Thoracic aorta (tissue), 2 donors: Measurements from ENCODE around the gene CROCC. TPM values are rescaled to one million over a fixed set of nuclear protein-coding genes. Genes with fewer than 3 reads are reported as not detected.

ENCODE experiments used
- ATAC-seq: fragments of 150-250 bp; one replicate; pipeline ENCODE4 v1.8.0; 2017; ENCODE audit warnings: low read depth; ENCODE audit not compliant: insufficient number of reproducible peaks, low FRiP score
- DNase-seq: peaks from one replicate; pipeline ENCODE4 v3.0.0-alpha.2; 2020; ENCODE audit warnings: low spot score
- H3K27ac ChIP-seq, 2 donors: fragments of 200-600 bp; sonication (generic); 1 replicate in 1 of 2; 2 replicates in 1 of 2; pipeline ENCODE4 v1.5.1; 2016; ENCODE audit warnings: mild to moderate bottlenecking in 2 of 2, moderate library complexity in 2 of 2
- H3K27me3 ChIP-seq: fragments of 200-600 bp; sonication (generic); replicated peaks from 2 replicates; pipeline ENCODE4 v1.6.0; 2016; ENCODE audit warnings: mild to moderate bottlenecking; ENCODE audit not compliant: insufficient read depth
- H3K36me3 ChIP-seq: fragments of 200-600 bp; sonication (generic); one replicate; pipeline ENCODE4 v1.5.1; 2016
- H3K4me1 ChIP-seq, 2 donors: fragments of 200-600 bp; sonication (generic); 1 replicate in 1 of 2; 2 replicates in 1 of 2; pipeline versions ENCODE4 v1.5.1 to v1.6.0; 2016; ENCODE audit warnings: low read depth in 2 of 2, mild to moderate bottlenecking in 1 of 2; ENCODE audit not compliant: control insufficient read depth in 1 of 2
- H3K4me3 ChIP-seq: fragments of 200-600 bp; sonication (generic); 2 replicates; pipeline ENCODE4 v1.5.1; 2016; ENCODE audit warnings: mild to moderate bottlenecking
- H3K9me3 ChIP-seq: fragments of 200-600 bp; sonication (generic); 2 replicates; pipeline ENCODE4 v1.5.1; 2016
- total RNA-seq, 2 donors: library from RNA; depleted of rRNA; stranded (reverse); fragments of >200 nt; gene quantifications; one replicate each; pipeline versions ENCODE4 v1.1.0 to v1.2.3, GENCODE V29; 2016
- TF ChIP-seq, protein P1 (sequence below): fragments of 200-600 bp; sonication (generic); IDR thresholded peaks from one replicate; pipeline ENCODE4 v1.5.1; 2019; ENCODE audit warnings: antibody characterized with exemption

Gene CROCC
- total RNA-seq, 2 donors from 2014 or later, result 49.7 to 56.2 TPM

DNA sequence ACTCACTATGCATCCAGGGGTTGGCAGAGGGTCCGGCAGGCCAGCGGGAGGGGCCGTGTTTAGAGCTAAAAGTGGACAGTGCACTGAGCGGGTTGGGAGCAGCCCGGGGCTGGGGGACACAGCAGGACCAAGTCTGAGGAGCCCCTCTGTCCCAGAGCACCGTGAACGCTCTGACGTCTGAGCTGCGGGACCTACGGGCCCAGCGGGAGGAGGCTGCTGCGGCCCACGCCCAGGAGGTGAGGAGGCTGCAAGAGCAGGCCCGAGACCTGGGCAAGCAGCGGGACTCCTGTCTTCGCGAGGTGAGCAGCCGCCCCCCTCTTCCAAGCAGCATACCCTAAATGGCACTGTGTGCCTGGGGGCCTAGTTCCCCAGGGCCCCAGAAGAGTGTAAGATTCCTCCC is 32.8 kb downstream of the CROCC start:
- Histone ChIP-seq H3K27me3 (no peaks in the 10 kb centered on the region), H3K27ac (no peak overlapping the region), H3K36me3 (peaks cover 15% of the 10 kb centered on the region), H3K4me1 (no peaks in the 10 kb centered on the region), H3K9me3 (no peaks in the 10 kb centered on the region), H3K4me3 (no peak overlapping the region)
- no peak for ATAC-seq
- no peak for DNase-seq
- TF ChIP-seq, protein P1, sequence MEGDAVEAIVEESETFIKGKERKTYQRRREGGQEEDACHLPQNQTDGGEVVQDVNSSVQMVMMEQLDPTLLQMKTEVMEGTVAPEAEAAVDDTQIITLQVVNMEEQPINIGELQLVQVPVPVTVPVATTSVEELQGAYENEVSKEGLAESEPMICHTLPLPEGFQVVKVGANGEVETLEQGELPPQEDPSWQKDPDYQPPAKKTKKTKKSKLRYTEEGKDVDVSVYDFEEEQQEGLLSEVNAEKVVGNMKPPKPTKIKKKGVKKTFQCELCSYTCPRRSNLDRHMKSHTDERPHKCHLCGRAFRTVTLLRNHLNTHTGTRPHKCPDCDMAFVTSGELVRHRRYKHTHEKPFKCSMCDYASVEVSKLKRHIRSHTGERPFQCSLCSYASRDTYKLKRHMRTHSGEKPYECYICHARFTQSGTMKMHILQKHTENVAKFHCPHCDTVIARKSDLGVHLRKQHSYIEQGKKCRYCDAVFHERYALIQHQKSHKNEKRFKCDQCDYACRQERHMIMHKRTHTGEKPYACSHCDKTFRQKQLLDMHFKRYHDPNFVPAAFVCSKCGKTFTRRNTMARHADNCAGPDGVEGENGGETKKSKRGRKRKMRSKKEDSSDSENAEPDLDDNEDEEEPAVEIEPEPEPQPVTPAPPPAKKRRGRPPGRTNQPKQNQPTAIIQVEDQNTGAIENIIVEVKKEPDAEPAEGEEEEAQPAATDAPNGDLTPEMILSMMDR, result no peak

DNA sequence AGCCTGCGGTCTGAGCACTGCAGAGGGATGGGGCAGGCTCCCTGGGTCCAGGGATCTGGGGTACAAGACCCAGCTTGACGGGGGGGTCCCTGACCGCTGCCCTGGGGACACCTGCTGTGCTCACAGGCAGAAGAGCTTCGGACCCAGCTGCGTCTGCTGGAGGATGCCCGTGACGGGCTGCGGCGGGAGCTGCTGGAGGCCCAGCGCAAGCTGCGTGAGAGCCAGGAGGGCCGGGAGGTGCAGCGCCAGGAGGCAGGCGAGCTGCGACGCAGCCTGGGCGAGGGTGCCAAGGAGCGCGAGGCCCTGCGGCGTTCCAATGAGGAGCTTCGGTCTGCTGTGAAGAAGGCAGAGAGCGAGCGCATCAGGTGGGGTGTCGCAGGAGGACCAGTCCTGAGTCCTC is 33.5 kb downstream of the CROCC start:
- Histone ChIP-seq H3K9me3 (no peaks in the 10 kb centered on the region), H3K4me1 (peaks cover 0 to under 1% of the 10 kb centered on the region in 2 donors), H3K27ac (no peak overlapping the region), H3K4me3 (no peak overlapping the region), H3K36me3 (peaks cover 15% of the 10 kb centered on the region), H3K27me3 (no peaks in the 10 kb centered on the region)
- ATAC-seq (no peak), DNase-seq (no peak)
- TF ChIP-seq, protein P1, result no peak

GRCh38 chr1:16956775-16957174 is 35.0 kb downstream of the CROCC start:
- no peaks in the 10 kb centered on the region for H3K9me3 ChIP-seq
- TF ChIP-seq, protein P1, result no peak
- no peaks in the 10 kb centered on the region for H3K27me3 ChIP-seq
- H3K27ac ChIP-seq, result no peak overlapping the region
- H3K4me3 ChIP-seq, result no peak overlapping the region
- ATAC-seq (no peak), DNase-seq (no peak)
- peaks cover 3 to 13% of the 10 kb centered on the region in 2 donors for H3K4me1 ChIP-seq
- peaks cover 15% of the 10 kb centered on the region for H3K36me3 ChIP-seq

GRCh38 chr1:16957731-16958130 is 36.0 kb downstream of the CROCC start:
- H3K36me3 ChIP-seq, result peaks cover 15% of the 10 kb centered on the region
- DNase-seq, result no peak
- H3K27me3 ChIP-seq, result no peaks in the 10 kb centered on the region
- TF ChIP-seq, protein P1, result no peak
- no peak overlapping the region for H3K4me3 ChIP-seq
- peaks cover 3 to 13% of the 10 kb centered on the region in 2 donors for H3K4me1 ChIP-seq
- H3K9me3 ChIP-seq, result no peaks in the 10 kb centered on the region
- ATAC-seq, result no peak
- H3K27ac ChIP-seq, result no peak overlapping the region

DNA sequence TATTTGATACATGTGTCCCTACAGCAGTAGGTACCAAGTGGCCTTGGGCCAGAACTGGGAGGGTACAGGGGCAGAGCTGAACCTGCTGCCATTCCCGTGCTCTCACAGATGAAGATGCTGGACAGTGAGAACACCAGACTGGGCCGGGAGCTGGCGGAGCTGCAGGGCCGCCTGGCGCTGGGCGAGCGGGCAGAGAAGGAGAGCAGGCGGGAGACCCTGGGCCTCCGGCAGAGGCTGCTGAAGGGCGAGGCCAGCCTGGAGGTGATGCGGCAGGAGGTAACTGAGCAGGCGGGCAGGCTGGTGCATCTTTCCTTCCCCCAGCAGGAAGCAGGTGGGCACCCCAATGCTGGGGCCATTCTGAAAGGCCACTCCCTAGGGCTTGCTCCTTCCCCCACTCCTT is 36.7 kb downstream of the CROCC start:
- H3K4me1 ChIP-seq, result peaks cover 3 to 18% of the 10 kb centered on the region in 2 donors
- DNase-seq (no peak), ATAC-seq (no peak)
- H3K27me3 ChIP-seq, result no peaks in the 10 kb centered on the region
- TF ChIP-seq, protein P1, result no peak
- H3K4me3 ChIP-seq, result no peak overlapping the region
- no peak overlapping the region for H3K27ac ChIP-seq
- peaks cover 15% of the 10 kb centered on the region for H3K36me3 ChIP-seq
- no peaks in the 10 kb centered on the region for H3K9me3 ChIP-seq
